Measurements from ENCODE around the gene NCOA3.

The NCOA3 gene

DNA sequence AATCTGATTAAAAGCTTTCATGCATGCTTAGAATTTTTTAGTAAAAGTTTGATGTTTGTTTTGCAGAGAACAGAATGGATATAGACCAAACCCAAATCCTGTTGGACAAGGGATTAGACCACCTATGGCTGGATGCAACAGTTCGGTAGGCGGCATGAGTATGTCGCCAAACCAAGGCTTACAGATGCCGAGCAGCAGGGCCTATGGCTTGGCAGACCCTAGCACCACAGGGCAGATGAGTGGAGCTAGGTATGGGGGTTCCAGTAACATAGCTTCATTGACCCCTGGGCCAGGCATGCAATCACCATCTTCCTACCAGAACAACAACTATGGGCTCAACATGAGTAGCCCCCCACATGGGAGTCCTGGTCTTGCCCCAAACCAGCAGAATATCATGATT is 133.6 kb downstream of the NCOA3 start:
- in situ Hi-C loops (cut with MboI; ENCODE audit: low pct_unique_long_range_greater_than_20kb, low sequenced_read_pairs, unreplicated experiment) = no loop called here
- TF ChIP-seq, protein P1, sequence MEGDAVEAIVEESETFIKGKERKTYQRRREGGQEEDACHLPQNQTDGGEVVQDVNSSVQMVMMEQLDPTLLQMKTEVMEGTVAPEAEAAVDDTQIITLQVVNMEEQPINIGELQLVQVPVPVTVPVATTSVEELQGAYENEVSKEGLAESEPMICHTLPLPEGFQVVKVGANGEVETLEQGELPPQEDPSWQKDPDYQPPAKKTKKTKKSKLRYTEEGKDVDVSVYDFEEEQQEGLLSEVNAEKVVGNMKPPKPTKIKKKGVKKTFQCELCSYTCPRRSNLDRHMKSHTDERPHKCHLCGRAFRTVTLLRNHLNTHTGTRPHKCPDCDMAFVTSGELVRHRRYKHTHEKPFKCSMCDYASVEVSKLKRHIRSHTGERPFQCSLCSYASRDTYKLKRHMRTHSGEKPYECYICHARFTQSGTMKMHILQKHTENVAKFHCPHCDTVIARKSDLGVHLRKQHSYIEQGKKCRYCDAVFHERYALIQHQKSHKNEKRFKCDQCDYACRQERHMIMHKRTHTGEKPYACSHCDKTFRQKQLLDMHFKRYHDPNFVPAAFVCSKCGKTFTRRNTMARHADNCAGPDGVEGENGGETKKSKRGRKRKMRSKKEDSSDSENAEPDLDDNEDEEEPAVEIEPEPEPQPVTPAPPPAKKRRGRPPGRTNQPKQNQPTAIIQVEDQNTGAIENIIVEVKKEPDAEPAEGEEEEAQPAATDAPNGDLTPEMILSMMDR (IDR thresholded peaks at IDR 0.05; ENCODE audit: extremely low read depth, insufficient read depth, missing control alignments) = no peak
- DNase-seq (ENCODE audit: low spot score) = no peak

DNA sequence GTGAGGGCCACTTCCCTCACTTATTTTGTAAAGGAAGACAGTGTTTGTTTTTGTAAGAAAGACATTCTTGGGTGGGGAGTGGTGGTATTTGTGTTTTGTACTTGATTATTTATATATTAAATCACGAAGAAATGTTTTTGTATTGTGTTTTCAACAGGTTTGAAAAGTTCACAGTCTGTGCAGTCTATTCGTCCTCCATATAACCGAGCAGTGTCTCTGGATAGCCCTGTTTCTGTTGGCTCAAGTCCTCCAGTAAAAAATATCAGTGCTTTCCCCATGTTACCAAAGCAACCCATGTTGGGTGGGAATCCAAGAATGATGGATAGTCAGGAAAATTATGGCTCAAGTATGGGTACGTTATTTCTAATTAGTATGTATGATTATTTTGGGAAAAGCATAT is 137.2 kb downstream of the NCOA3 start:
- TF ChIP-seq, protein P1 (IDR thresholded peaks at IDR 0.05; ENCODE audit: extremely low read depth, insufficient read depth, missing control alignments) = no peak
- no peak for DNase-seq (ENCODE audit: low spot score)
- in situ Hi-C loops (cut with MboI; ENCODE audit: low pct_unique_long_range_greater_than_20kb, low sequenced_read_pairs, unreplicated experiment) = no loop called here

DNA sequence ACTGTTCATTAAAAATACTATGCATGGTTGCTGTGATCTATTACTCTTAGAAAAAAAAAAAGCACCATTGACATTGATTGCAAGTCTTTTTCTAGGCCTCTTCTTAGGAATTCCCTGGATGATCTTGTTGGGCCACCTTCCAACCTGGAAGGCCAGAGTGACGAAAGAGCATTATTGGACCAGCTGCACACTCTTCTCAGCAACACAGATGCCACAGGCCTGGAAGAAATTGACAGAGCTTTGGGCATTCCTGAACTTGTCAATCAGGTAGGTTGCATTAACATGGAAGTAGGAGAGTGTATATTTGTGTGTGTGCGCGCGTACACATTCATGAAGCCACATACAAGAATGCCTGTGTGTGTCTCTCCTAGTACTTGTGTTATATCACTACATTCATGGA is 140.4 kb downstream of the NCOA3 start:
- TF ChIP-seq, protein P1 (IDR thresholded peaks at IDR 0.05; ENCODE audit: extremely low read depth, insufficient read depth, missing control alignments) = no peak
- no peak for DNase-seq (ENCODE audit: low spot score)
- in situ Hi-C loops (cut with MboI; ENCODE audit: low pct_unique_long_range_greater_than_20kb, low sequenced_read_pairs, unreplicated experiment) = no loop called here

DNA sequence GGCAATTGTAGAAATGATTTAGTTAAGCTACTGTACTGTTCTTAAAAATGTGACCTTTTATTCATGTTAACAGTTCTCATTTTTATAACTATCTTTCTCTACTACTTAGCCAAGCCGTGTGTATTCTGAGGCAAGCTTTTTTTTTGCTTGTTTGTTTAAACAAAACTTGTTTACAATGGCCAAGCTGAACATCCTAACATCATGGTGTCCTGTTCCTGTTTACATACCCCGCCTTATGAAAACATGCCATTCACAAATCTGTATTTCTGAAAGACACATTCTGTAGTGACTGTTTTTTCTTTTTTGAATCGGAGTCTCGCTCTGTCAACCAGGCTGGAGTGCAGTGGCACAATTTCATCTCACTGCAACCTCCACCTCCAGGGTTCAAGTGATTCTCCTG is 140.9 kb downstream of the NCOA3 start:
- in situ Hi-C loops (cut with MboI; ENCODE audit: low pct_unique_long_range_greater_than_20kb, low sequenced_read_pairs, unreplicated experiment) = no loop called here
- no peak for DNase-seq (ENCODE audit: low spot score)
- TF ChIP-seq, protein P1 (IDR thresholded peaks at IDR 0.05; ENCODE audit: extremely low read depth, insufficient read depth, missing control alignments) = no peak

DNA sequence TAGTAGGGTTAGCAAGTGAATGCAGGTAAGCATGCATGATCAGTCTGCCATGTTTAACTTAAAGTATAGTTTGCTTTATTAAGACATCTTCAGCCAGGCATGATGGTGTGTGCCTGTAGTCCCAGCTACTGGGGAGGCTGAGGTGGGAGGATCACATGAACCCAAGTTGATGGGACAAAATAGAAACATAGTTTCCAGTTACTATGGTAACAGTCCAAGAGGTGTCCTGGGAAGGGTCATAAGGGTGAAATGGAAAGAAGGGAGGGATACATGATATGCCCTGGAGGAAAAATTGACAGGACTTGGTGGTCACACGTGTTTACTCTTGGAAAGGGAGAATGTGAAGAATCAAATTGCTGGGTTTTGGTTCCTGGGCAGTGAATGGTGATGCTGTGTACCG is 143.9 kb downstream of the NCOA3 start:
- DNase-seq (ENCODE audit: low spot score) = no peak
- TF ChIP-seq, protein P1 (IDR thresholded peaks at IDR 0.05; ENCODE audit: extremely low read depth, insufficient read depth, missing control alignments) = no peak
- in situ Hi-C loops (cut with MboI; ENCODE audit: low pct_unique_long_range_greater_than_20kb, low sequenced_read_pairs, unreplicated experiment) = no loop called here

DNA sequence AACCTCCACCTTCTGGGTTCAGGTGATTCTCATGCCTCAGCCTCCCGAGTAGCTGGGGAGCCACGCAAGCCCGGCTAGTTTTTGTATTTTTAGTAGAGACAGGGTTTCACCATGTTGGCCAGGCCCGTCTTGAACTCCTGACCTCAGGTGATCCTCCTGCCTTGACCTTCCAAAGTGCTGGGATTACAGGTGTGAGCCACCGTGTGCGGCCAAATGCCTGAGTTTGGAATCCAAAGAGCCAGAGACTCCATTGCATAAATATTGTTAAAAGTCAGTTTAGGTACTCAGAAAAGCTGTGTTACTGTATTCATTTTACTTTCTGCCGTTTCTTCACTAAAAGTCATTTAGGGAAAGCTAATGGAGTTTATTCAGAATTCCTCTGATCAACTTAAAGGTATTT is 146.3 kb downstream of the NCOA3 start:
- DNase-seq (ENCODE audit: low spot score) = no peak
- in situ Hi-C loops (cut with MboI; ENCODE audit: low pct_unique_long_range_greater_than_20kb, low sequenced_read_pairs, unreplicated experiment) = no loop called here
- TF ChIP-seq, protein P1 (IDR thresholded peaks at IDR 0.05; ENCODE audit: extremely low read depth, insufficient read depth, missing control alignments) = no peak

DNA sequence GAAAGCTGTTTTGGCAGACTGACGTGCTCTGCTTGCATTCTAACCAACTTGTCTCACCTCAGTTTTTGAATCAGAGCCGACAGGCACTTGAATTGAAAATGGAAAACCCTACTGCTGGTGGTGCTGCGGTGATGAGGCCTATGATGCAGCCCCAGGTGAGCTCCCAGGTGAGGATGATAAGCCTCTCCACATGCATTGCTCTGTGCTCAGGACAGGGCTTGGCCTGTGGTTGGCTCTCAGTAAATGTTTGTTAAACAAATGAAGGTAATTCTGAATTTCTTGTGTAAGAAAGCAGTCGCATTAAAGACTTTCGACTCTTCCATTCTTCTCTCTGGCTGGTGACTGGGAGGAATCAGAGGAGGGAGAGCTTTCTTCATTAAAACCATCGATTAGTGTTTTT is 147.3 kb downstream of the NCOA3 start:
- DNase-seq (ENCODE audit: low spot score) = no peak
- TF ChIP-seq, protein P1 (IDR thresholded peaks at IDR 0.05; ENCODE audit: extremely low read depth, insufficient read depth, missing control alignments) = no peak
- in situ Hi-C loops (cut with MboI; ENCODE audit: low pct_unique_long_range_greater_than_20kb, low sequenced_read_pairs, unreplicated experiment) = no loop called here

All from GM13977 (cell line).